WTC11 (cell line): ENCODE measurements around the gene GAL3ST2. TPM values are rescaled to one million over a fixed set of nuclear protein-coding genes. Genes with fewer than 3 reads are reported as not detected.

Experiments
- ATAC-seq: fragments of 200-7000 bp; cut with Tn5 transposase; 2 replicates; pipeline ENCODE4 v1.10.0; 2021; ENCODE audit warnings: mild to moderate bottlenecking, moderate library complexity
- CTCF ChIA-PET: fragments of 300-600 bp; sonication (Branson Sonifier 250); formaldehyde crosslinking; loops from one replicate; lab custom pipeline; 2021; ENCODE audit warnings: antibody characterized with exemption; lab: Charles Lee
- POLR2A ChIA-PET: fragments of 350-600 bp; sonication (Branson Sonifier 250); formaldehyde crosslinking; loops from one replicate; lab custom pipeline; 2021; ENCODE audit warnings: antibody characterized with exemption; lab: Charles Lee
- DNase-seq: peaks from one replicate; pipeline ENCODE4 v3.0.0; 2021; ENCODE audit warnings: low spot score
- H3K27ac Mint-ChIP-seq: 2 replicates; pipeline ENCODE4 v1.8.0; 2021; ENCODE audit warnings: mixed read lengths
- H3K27me3 Mint-ChIP-seq: 2 replicates; pipeline ENCODE4 v1.8.0; 2021; ENCODE audit warnings: low read depth, mild to moderate bottlenecking, moderate library complexity, mixed read lengths
- H3K36me3 Mint-ChIP-seq: 2 replicates; pipeline ENCODE4 v1.8.0; 2021; ENCODE audit warnings: mixed read lengths
- H3K4me1 Mint-ChIP-seq: 2 replicates; pipeline ENCODE4 v1.8.0; 2022; ENCODE audit warnings: mixed read lengths
- H3K4me3 Mint-ChIP-seq: 2 replicates; pipeline ENCODE4 v1.8.0; 2021; ENCODE audit warnings: mild to moderate bottlenecking, moderate library complexity, mixed read lengths
- H3K9me3 Mint-ChIP-seq: 2 replicates; pipeline ENCODE4 v1.8.0; 2021; ENCODE audit warnings: mixed read lengths
- ATF1 ChIP-seq: sonication (generic); formaldehyde crosslinking; IDR thresholded peaks from 2 replicates; pipeline ENCODE4 v1.8.1; 2023; ENCODE audit warnings: mild to moderate bottlenecking, moderate library complexity, missing genetic modification reagents
- CBFB ChIP-seq: sonication (generic); formaldehyde crosslinking; IDR thresholded peaks from 2 replicates; pipeline ENCODE4 v1.8.1; 2022; ENCODE audit warnings: mild to moderate bottlenecking, low read depth, missing genetic modification reagents
- FOXP4 ChIP-seq: sonication (generic); formaldehyde crosslinking; IDR thresholded peaks from 2 replicates; pipeline ENCODE4 v1.8.0; 2022; ENCODE audit warnings: mild to moderate bottlenecking, missing genetic modification reagents
- JUN ChIP-seq: sonication (generic); formaldehyde crosslinking; IDR thresholded peaks from 2 replicates; pipeline ENCODE4 v1.8.0; 2023; ENCODE audit warnings: mild to moderate bottlenecking, missing genetic modification reagents
- MAX ChIP-seq: sonication (generic); formaldehyde crosslinking; IDR thresholded peaks from 2 replicates; pipeline ENCODE4 v1.8.0; 2022; ENCODE audit warnings: mild to moderate bottlenecking, missing genetic modification reagents
- OVOL2 ChIP-seq: fragments of 250-450 bp; sonication (Bioruptor Pico); IDR thresholded peaks from 2 replicates; pipeline ENCODE4 v1.9.0; 2021; ENCODE audit warnings: mild to moderate bottlenecking, borderline replicate concordance
- SP1 ChIP-seq: sonication (generic); formaldehyde crosslinking; conservative IDR thresholded peaks from 2 replicates; pipeline ENCODE4 v1.8.1; 2022; ENCODE audit warnings: missing genetic modification reagents
- ZNF121 ChIP-seq: sonication (generic); formaldehyde crosslinking; IDR thresholded peaks from 2 replicates; pipeline ENCODE4 v1.8.0; 2023; ENCODE audit warnings: missing genetic modification reagents
- ZNF219 ChIP-seq: sonication (generic); formaldehyde crosslinking; IDR thresholded peaks from 2 replicates; pipeline ENCODE4 v1.8.0; 2023; ENCODE audit warnings: missing genetic modification reagents, mild to moderate bottlenecking, borderline replicate concordance
- ZNF232 ChIP-seq: sonication (generic); formaldehyde crosslinking; IDR thresholded peaks from 2 replicates; pipeline ENCODE4 v1.8.0; 2022; ENCODE audit warnings: mild to moderate bottlenecking, missing genetic modification reagents
- ZNF281 ChIP-seq: sonication (generic); formaldehyde crosslinking; IDR thresholded peaks from 2 replicates; pipeline ENCODE4 v1.8.0; 2023; ENCODE audit warnings: mild to moderate bottlenecking, missing genetic modification reagents
- total RNA-seq: library from RNA; stranded (reverse); gene quantifications from 3 replicates; pipeline ENCODE4 v1.2.3, GENCODE V29; 2021
- TF ChIP-seq, protein P1 (sequence below): sonication (generic); formaldehyde crosslinking; IDR thresholded peaks from 2 replicates; pipeline ENCODE4 v1.8.1; 2022; ENCODE audit warnings: mild to moderate bottlenecking, missing genetic modification reagents, moderate library complexity, borderline replicate concordance

Gene GAL3ST2
- total RNA-seq, 1 experiment from 2014 or later = 0.98 TPM

GRCh38 chr2:241750076-241750840 lies 26.4 kb upstream of the GAL3ST2 start (continued):
- no peak for TF ChIP-seq ZNF281
- TF ChIP-seq ZNF219 (CRISPR knock-in tag) = no peak
- no peak for TF ChIP-seq OVOL2

DNA sequence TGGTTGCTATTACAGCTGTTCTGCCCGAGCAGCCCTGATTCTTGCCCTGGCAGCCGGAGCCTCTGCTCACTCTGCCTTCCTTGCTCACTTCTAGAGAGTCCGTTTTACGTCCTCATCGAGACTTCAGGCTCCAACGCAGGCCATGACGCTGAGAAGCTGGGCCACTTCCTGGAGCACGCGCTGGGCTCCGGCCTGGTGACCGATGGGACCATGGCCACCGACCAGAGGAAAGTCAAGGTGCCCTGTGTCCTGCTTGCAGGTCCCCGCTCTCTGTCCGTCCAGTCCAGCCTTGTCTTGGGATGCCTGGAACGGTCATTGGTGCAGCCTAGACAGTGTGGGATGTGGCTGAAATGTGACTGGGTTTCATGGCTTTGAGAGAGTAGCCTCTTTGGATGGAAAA lies 25.5 kb upstream of the GAL3ST2 start:
- no peak for ATAC-seq

More for the DNA sequence above, 25.5 kb upstream of the GAL3ST2 start:
- DNase-seq = no peak
- Mint-ChIP-seq H3K27ac (no peak overlapping the region), H3K9me3 (peaks cover 1% of the 10 kb centered on the region; the same call in 1 of the 2 replicates), H3K4me3 (no peak overlapping the region), H3K4me1 (no peaks in the 10 kb centered on the region), H3K36me3 (peaks cover 10% of the 10 kb centered on the region), H3K27me3 (no peaks in the 10 kb centered on the region)
- ChIA-PET CTCF (no interaction called here), POLR2A (no interaction called here)
- TF ChIP-seq MAX (CRISPR knock-in tag) = no peak
- no peak for TF ChIP-seq ZNF232 (CRISPR knock-in tag)
- TF ChIP-seq, protein P1, sequence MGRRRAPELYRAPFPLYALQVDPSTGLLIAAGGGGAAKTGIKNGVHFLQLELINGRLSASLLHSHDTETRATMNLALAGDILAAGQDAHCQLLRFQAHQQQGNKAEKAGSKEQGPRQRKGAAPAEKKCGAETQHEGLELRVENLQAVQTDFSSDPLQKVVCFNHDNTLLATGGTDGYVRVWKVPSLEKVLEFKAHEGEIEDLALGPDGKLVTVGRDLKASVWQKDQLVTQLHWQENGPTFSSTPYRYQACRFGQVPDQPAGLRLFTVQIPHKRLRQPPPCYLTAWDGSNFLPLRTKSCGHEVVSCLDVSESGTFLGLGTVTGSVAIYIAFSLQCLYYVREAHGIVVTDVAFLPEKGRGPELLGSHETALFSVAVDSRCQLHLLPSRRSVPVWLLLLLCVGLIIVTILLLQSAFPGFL (CRISPR knock-in tag) = no peak
- TF ChIP-seq SP1 (CRISPR knock-in tag) = no peak
- TF ChIP-seq ATF1 (CRISPR knock-in tag) = no peak
- TF ChIP-seq CBFB (CRISPR knock-in tag) = no peak
- TF ChIP-seq JUN (CRISPR knock-in tag) = no peak
- no peak for TF ChIP-seq FOXP4 (CRISPR knock-in tag)
- TF ChIP-seq ZNF121 (CRISPR knock-in tag) = no peak
- no peak for TF ChIP-seq ZNF281
